ENCODE results near the gene CCDC150.

GRCh38 chr2:196638765-196639164 lies 750 bp upstream of the CCDC150 start:
- TF ChIP-seq CTCF (IDR thresholded peaks at IDR 0.05; ENCODE audit: low read depth, low read length, missing input control) (no peak), YY1 (IDR thresholded peaks at IDR 0.05) (no peak), EGR1 (IDR thresholded peaks at IDR 0.05; ENCODE audit: low read depth in 2 of 2) (no peak), TAF1 (conservative IDR thresholded peaks at IDR 0.05) (no peak), RAD21 (IDR thresholded peaks at IDR 0.05) (no peak), REST (IDR thresholded peaks at IDR 0.05) (no peak), JUND (IDR thresholded peaks at IDR 0.05) (no peak), HNF4G (IDR thresholded peaks at IDR 0.05) (no peak), ATF3 (IDR thresholded peaks at IDR 0.05) (no peak), GABPA (IDR thresholded peaks at IDR 0.05 in 1 of 2, conservative IDR thresholded peaks at IDR 0.05 in 1 of 2) (no peak), MAX (IDR thresholded peaks at IDR 0.05) (no peak)
